ENCODE measurements around the gene IZUMO1. TPM values are rescaled to one million over a fixed set of nuclear protein-coding genes. Genes with fewer than 3 reads are reported as not detected.

Gene IZUMO1
- total and polyA plus RNA-seq, 2 of the 8 experiments (the other 6 are each of a cell fraction or from before 2014, with no cell fraction given), result 0.33 to 1.8 TPM

DNA sequence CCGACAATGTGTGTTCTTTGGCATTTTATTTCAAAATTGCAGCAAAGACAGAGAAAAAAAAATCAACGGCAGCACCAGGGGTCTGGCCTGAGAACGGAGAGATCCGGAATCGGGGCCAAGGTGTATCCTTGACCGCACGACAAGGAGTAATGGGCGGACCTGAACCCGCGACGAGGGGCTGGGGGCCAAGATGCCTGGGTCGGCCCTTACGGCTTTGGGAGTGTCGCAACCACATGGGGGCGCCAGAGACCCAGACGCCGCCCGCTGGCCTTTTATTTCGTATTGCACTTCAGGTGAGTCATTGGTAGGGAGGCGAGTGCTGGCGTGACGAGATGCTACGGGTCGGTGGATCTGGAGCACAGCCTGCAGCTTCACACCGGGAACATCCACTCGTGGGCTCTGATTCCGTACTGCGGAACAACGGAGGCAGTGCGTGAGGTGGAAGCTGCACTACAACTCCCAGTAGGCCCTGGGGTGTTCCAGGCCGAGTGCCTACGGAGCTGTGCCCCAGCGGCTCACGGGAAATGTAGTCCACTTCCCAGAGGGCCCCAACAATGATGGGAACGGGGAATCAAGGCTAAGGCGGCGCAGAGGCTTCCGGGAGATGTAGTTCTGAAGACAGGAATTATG, 48.5 kb upstream of the IZUMO1 start (continued):
- no peak for TF ChIP-seq EGR1 (IDR thresholded peaks at IDR 0.05; ENCODE audit: borderline replicate concordance, low read depth, low read length)
- peak; percentile 33; the same call in 1 of the 2 replicates for TF ChIP-seq SP1 (IDR thresholded peaks at IDR 0.05; ENCODE audit: low read depth, low read length)
- TF ChIP-seq TBP (IDR thresholded peaks at IDR 0.05; ENCODE audit: low read depth, low read length), result peak; percentile 62; the same call in 1 of the 2 replicates
- TF ChIP-seq RAD21 (IDR thresholded peaks at IDR 0.05 in 1 of 2, conservative IDR thresholded peaks at IDR 0.05 in 1 of 2; ENCODE audit: low read depth in 2 of 2, low read length in 2 of 2), result peak; percentile 75 to 79
- no peak for TF ChIP-seq RNF2 (IDR thresholded peaks at IDR 0.05; ENCODE audit: borderline replicate concordance, low read depth, low read length, missing control alignments, poor library complexity, severe bottlenecking)
- 0 out of 2 replicates have a peak, but pooled peaks have one; percentile 48 for TF ChIP-seq CHD2 (IDR thresholded peaks at IDR 0.05; ENCODE audit: low read length)
- TF ChIP-seq RFX5 (IDR thresholded peaks at IDR 0.05; ENCODE audit: borderline replicate concordance, low read depth, low read length), result no peak
- TF ChIP-seq POLR2AphosphoS5 (IDR thresholded peaks at IDR 0.05; ENCODE audit: low read depth, low read length), result peak; percentile 77
- TF ChIP-seq ASH2L (IDR thresholded peaks at IDR 0.05; ENCODE audit: low read length), result peak; percentile 74
- TF ChIP-seq EZH2 (IDR thresholded peaks at IDR 0.05; ENCODE audit: low read depth, low read length, severe bottlenecking), result no peak
- TF ChIP-seq, protein P1, sequence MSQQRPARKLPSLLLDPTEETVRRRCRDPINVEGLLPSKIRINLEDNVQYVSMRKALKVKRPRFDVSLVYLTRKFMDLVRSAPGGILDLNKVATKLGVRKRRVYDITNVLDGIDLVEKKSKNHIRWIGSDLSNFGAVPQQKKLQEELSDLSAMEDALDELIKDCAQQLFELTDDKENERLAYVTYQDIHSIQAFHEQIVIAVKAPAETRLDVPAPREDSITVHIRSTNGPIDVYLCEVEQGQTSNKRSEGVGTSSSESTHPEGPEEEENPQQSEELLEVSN (IDR thresholded peaks at IDR 0.05), result no peak
- no peak for TF ChIP-seq RXRA (IDR thresholded peaks at IDR 0.05; ENCODE audit: insufficient read depth, low read depth, low read length)
- TF ChIP-seq CEBPB (IDR thresholded peaks at IDR 0.05; ENCODE audit: low read depth, low read length), result peak; percentile 83
- no peak for TF ChIP-seq POLR2A (IDR thresholded peaks at IDR 0.05; ENCODE audit: control extremely low read depth in 1 of 2, low read depth in 2 of 2, low read length in 2 of 2)
- no peak for TF ChIP-seq BRCA1 (IDR thresholded peaks at IDR 0.05; ENCODE audit: low read depth, low read length)
- TF ChIP-seq MAFK (IDR thresholded peaks at IDR 0.05; ENCODE audit: low read depth, low read length), result peak; percentile 26; the same call in 1 of the 2 replicates
- no peak for TF ChIP-seq RBBP5 (IDR thresholded peaks at IDR 0.05; ENCODE audit: borderline replicate concordance, low read depth, low read length)
- TF ChIP-seq SIRT6 (IDR thresholded peaks at IDR 0.05; ENCODE audit: low read length), result no peak
- TF ChIP-seq NRF1 (IDR thresholded peaks at IDR 0.05; ENCODE audit: low read depth, low read length), result no peak
- peak; percentile 65; the same call in 1 of the 2 replicates for TF ChIP-seq YY1 (IDR thresholded peaks at IDR 0.05; ENCODE audit: low read depth, low read length)
- no peak for TF ChIP-seq SUZ12 (IDR thresholded peaks at IDR 0.05; ENCODE audit: low read length)
